Tibial nerve (tissue), 3 donors: ENCODE data around the gene KCNAB3.

Source experiments
- CTCF ChIP-seq, 5 experiments: fragments of 200-600 bp in 3 of 5; fragments of 450-650 bp in 2 of 5; sonication (generic) in 3 of 5; IDR thresholded peaks; one replicate each; pipeline ENCODE4 v1.5.1; 2016 to 2019; ENCODE audit warnings: antibody characterized with exemption in 5 of 5, mild to moderate bottlenecking in 3 of 5, moderate library complexity in 2 of 5
- POLR2A ChIP-seq, 2 donors: fragments of 450-650 bp; IDR thresholded peaks; one replicate each; pipeline ENCODE4 v1.6.1; 2017; ENCODE audit warnings: antibody characterized with exemption in 2 of 2, mild to moderate bottlenecking in 2 of 2, moderate library complexity in 2 of 2

- no peak for TF ChIP-seq POLR2A (IDR thresholded peaks at IDR 0.05)
- TF ChIP-seq CTCF (IDR thresholded peaks at IDR 0.05), result no peak
Observed at GRCh38 chr17:7977805-7978204, 48.1 kb upstream of the KCNAB3 start.
